ENCODE results near the gene RAB8B.
A peak's percentile ranks its signal among the peaks of the same experiment; 100 is the strongest.

RAB8B gene

DNA sequence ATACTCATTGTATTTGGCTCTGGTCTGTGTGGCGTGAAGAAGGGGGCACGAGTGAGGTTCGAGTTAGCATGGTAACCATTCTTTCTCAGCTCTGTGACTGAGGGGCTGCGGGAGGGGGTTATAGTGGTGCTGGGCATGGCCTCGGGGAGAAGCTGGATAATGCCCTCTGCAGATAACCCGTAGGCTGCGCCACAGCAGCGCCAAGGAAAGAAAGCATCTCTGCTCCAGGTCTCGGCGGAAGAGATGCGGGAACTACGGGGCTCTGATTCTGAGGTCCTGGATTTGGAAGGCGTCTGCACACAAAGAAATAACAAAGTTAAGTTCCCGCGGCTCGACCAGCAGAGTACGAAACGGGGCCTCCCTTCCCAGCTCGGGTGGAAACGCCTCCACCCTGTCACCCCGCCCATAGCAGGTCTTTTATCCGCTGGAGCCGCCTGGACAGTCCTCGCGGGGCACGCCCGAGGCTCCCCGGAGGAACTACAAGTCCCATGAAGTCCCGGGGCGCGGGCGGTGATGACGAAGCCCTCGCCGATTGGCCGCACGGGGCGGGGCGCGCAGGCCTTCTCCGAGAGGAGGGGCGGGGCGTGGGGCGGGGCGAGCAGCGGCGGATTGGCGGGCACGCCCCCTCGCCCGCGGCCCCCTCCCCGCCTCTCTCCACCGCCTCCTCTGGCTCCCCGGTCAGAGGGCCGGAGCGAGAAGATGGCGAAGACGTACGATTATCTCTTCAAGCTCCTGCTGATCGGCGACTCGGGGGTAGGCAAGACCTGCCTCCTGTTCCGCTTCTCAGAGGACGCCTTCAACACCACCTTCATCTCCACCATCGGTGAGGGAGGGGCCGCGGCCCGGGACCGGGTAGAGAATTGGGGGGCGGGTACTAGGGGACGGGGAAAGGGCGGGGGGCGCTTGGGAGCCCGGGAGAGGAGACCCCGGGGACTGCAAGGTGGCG lies at the start of gene RAB8B:
TSS of gene RAB8B (plus strand) at position 681 of the 946 bp plus-strand sequence. CDS start at position 700, 19 bp downstream.
- DNase-seq: peak; percentile 96

DNA sequence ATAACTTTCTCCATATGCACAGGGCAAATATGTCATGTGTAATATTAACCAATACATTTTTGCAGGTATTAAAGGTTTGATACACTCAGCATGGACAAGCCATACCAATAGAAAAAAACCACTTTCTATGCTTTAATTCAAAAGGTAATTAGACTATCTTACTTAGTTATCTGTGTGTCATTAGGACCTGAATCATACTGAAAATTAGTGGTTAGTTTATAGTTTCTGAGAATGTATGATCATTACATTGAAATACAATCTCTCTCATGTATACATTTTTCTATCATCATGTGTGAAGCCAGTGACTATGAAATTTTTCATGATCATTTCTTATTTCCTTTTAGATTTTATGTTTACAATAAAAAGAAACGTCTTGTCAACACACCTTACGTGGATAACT lies 48.5 kb upstream of the RAB8B start:
- DNase-seq: no peak

DNA sequence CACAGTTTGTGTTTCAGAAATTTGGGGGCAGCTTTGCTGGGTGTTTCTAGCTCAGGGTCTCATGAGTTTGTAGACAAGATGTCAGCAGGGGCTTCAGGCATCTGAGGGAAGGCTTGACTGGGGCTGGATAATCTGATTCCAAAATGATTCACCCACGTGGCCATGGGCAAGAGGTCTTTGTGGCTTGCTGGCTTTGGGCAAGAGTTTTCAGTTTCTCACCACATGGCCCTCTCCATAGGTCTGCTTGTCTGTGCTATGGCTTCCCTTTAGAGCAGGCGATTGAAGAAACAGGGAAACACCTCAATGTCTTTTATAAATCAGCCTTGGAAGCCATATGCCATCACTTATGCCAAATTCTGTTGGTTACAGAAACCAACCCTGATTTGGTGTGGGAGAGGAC lies 44.0 kb upstream of the RAB8B start:
- DNase-seq: no peak

DNA sequence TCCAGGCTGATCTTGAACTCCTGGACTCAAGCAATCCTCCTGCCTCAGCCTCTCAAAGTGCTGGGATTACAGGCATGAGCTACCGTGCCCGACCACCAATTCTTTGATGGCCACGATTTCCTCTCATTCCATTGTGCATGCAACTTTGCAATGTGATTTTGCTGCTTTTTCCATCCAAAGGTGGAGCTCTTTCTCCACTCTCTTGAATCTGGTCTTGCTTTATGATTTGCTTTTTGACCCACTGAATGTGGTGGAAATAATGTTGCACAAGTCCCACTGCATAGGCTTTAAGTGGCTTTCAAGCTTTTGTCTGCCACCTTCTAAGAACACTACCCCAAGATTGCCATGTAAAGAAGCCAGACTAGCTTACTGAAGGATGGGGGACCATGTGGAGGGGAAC lies 42.7 kb upstream of the RAB8B start:
- peak; percentile 30 for DNase-seq

GRCh38 chr15:63151665-63152064 lies 37.7 kb upstream of the RAB8B start:
- no peak for DNase-seq

DNA sequence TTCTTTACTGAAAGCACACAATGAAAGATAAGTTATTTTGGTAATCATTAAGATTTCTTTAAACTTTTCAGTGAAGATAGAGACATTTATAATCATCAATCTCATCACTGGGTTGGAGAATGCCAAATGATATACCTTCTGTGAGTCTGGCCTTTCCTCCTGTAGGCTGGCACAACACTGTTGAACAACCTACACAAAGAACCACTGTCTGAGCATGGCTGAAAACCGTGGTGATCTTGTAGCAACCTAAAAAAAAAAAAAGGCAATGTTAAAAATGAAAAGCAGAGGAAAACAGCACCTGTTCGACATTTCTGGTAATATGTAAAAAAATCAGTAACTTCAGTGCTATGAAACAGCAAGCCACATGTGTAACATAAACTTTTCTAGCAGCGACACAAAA lies 33.9 kb upstream of the RAB8B start:
- no peak for DNase-seq

- DNase-seq: no peak
Measured at GRCh38 chr15:63156086-63156710, 33.2 kb upstream of the RAB8B start.

DNA sequence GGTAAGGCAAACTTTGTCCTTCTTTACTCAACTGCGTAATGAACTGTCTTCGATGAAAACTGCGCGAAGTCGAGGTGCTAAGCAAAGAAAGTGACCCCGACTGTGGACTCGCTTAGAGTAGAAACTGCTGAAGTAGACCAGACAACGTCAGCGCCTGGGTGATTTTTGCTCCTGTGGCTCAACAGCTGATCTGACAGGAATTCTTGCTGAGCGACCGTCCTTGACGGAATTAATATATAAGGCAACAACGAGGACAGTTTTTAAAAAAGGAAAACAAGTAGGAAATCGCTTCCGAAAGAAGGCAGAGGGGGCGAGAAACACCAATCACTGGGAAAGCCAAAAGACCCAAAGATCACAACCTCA lies 32.7 kb upstream of the RAB8B start:
- DNase-seq: peak; percentile 32

- DNase-seq: peak; percentile 92
Measured at GRCh38 chr15:63157118-63157843, 32.1 kb upstream of the RAB8B start, which contains the start of gene RPS27L. Gene RPS27L (minus strand): TSS chr15:63157477. CDS start chr15:63157405, 72 bp downstream.

GRCh38 chr15:63157891-63158431 lies 31.4 kb upstream of the RAB8B start:
- peak; percentile 75 for DNase-seq

GRCh38 chr15:63160638-63161037 lies 28.8 kb upstream of the RAB8B start:
- no peak for DNase-seq

DNA sequence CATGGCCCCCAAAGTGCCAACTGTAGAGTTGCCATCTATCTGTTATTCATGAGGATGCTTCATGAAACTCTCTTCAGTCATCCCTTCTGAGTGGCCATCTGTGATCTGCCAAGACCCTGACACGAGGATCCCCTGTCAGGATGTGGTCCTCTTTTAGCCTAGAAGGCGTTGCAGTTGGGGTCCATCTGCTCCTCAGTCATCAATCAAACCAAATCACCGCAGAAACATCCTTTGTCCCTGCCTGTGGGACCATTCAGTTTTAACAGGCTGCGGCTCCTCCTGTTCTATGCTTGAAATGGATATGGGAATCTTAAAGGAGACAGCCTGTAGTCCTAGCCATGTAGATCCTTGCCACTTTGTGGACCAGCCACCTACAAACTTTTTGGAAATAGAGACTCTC lies 26.2 kb upstream of the RAB8B start:
- no peak for DNase-seq

DNA sequence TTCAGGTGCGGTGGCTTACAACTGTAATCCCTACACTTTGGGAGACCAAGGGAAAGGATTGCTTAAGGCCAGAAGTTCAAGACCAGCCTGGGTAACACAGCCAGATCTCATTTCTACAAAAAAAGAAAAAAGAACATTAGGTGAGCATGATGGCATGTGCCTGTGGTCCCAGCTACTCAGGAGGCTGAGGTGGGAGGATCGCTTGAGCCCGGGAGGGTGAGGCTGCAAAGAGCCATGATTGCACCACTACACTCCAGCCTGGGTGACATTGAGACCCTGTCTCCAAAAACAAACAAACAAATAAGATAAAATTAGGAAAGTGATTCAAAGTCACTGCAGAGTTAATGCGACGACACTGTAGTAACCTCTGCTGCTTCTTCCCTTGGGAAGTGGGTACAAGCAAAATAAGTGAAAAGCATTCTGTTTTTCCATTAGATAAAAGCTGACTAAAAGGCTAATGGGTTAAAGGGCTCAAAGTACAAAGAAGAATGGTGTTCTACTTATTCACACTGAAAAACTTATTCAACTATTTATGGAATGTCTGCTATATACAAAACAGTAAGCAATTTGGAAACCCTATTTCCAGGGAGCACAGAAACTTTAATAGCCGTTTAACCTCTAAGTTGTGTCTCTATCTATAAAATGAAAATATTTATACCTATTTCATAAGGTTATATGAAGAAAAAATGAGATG lies 24.1 kb upstream of the RAB8B start:
- no peak for DNase-seq

GRCh38 chr15:63166219-63166618 lies 23.2 kb upstream of the RAB8B start:
- DNase-seq: no peak

GRCh38 chr15:63169788-63170187 lies 19.6 kb upstream of the RAB8B start:
- no peak for DNase-seq

GRCh38 chr15:63172376-63172775 lies 17.0 kb upstream of the RAB8B start:
- DNase-seq: no peak

- DNase-seq: no peak
Measured at GRCh38 chr15:63172851-63173451, 16.5 kb upstream of the RAB8B start.

DNA sequence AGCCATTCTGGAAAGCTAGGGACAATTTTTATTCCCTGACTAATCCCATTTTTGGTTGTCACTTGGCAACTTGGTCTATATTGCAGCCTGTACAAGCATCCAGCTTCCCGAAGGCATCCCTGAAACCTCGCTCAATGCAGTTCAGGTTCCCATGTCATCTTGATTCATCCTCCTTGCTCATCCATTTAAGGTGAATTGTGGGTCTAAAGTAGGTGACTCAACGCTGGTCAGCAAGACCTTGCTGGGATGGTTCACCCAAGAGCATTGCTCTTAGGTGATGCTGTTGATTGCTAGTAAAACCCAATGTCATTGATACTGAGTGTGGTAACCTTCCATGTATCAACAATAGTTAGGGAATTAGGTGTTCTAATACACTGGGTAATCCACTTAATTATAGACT lies 13.1 kb upstream of the RAB8B start:
- no peak for DNase-seq

GRCh38 chr15:63178034-63178433 lies 11.4 kb upstream of the RAB8B start:
- DNase-seq: no peak

GRCh38 chr15:63180746-63181145 lies 8.7 kb upstream of the RAB8B start:
- no peak for DNase-seq

GRCh38 chr15:63181648-63182047 lies 7.8 kb upstream of the RAB8B start:
- no peak for DNase-seq

GRCh38 chr15:63185206-63185605 lies 4.2 kb upstream of the RAB8B start:
- no peak for DNase-seq
